Measurements from ENCODE around the gene TEX35.

Gene TEX35

DNA sequence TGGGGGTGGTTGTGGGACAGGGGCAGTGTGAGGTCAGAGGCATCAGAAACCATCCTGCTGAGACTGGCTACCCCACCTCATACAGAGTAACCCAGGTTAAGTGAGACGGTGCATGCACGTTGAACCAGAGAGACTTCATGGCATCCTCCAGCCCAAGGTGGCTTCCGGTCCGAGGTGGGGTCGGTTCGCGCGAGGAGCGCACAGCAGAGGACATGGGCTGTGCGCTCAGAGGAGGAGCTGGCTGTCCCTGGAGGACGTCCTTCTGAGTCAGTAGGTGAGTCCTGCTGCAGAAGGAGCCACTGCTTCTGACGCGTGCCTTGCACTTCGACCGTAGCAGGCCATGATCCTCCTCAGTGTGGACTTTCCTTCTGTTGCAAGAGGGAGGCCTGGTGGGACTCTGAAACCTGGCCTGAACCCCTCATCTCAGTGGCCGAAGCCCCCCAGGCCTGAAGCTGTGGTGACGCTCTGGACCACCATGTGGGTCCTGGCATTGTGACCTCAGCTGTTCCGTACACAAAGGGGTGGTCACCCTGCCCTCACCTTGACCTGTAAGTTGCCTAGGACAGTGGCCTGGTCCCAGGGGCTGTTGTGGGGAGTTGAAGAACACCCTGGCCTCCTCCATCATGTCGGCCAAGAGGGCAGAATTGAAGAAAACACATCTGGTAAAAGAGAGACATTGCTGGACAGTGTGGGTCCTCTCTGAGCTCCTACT, at the start of gene TEX35:
Gene TEX35 (plus strand): TSS at position 544 of the 712 bp plus-strand sequence. CDS start 80 bp downstream, at position 624.
- no peak for DNase-seq (ENCODE audit: low read depth)
- TF ChIP-seq, protein P1, sequence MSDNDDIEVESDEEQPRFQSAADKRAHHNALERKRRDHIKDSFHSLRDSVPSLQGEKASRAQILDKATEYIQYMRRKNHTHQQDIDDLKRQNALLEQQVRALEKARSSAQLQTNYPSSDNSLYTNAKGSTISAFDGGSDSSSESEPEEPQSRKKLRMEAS (IDR thresholded peaks at IDR 0.05; ENCODE audit: low read depth, low read length) = no peak
- TF ChIP-seq, protein P2, sequence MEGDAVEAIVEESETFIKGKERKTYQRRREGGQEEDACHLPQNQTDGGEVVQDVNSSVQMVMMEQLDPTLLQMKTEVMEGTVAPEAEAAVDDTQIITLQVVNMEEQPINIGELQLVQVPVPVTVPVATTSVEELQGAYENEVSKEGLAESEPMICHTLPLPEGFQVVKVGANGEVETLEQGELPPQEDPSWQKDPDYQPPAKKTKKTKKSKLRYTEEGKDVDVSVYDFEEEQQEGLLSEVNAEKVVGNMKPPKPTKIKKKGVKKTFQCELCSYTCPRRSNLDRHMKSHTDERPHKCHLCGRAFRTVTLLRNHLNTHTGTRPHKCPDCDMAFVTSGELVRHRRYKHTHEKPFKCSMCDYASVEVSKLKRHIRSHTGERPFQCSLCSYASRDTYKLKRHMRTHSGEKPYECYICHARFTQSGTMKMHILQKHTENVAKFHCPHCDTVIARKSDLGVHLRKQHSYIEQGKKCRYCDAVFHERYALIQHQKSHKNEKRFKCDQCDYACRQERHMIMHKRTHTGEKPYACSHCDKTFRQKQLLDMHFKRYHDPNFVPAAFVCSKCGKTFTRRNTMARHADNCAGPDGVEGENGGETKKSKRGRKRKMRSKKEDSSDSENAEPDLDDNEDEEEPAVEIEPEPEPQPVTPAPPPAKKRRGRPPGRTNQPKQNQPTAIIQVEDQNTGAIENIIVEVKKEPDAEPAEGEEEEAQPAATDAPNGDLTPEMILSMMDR (IDR thresholded peaks at IDR 0.05; ENCODE audit: low read depth, low read length) = no peak
- TF ChIP-seq POLR2A (IDR thresholded peaks at IDR 0.05; ENCODE audit: extremely low read depth, insufficient read length) (no peak), MYC (IDR thresholded peaks at IDR 0.05; ENCODE audit: low read depth, low read length) (no peak)
- no peak within 1 kb of the TSS for H3K4me3 ChIP-seq (ENCODE audit: low read depth, low read length)

DNA sequence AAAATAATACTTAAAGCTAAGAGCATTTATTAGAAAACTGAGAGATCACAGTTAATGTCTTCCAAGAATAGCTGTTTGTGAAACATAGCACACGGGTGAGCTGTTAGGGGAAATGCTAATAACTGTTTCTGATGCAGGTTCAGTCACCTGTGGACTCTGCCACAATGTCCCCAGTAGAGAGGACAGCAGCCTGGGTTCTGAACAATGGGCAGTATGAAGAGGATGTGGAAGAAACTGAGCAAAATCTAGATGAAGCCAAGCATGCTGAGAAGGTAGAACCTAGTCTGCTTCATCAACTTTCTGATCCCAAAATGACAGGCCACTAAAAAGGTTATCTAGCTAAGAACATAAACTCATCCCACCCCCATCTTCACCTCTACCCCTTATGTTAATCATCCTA, 48.8 kb upstream of the TEX35 start:
- no peak for TF ChIP-seq POLR2A (IDR thresholded peaks at IDR 0.05; ENCODE audit: extremely low read depth, insufficient read length)

GRCh38 chr1:178464566-178464965, 48.3 kb upstream of the TEX35 start:
- DNase-seq (ENCODE audit: low read depth) = no peak
- TF ChIP-seq MYC (IDR thresholded peaks at IDR 0.05; ENCODE audit: low read depth, low read length) = no peak
- TF ChIP-seq, protein P1 (IDR thresholded peaks at IDR 0.05; ENCODE audit: low read depth, low read length) = no peak
- TF ChIP-seq, protein P2 (IDR thresholded peaks at IDR 0.05; ENCODE audit: low read depth, low read length) = no peak
- TF ChIP-seq POLR2A (IDR thresholded peaks at IDR 0.05; ENCODE audit: extremely low read depth, insufficient read length) = no peak
- H3K4me3 ChIP-seq (ENCODE audit: low read depth, low read length) = no peak overlapping the region

More for the DNA sequence above, 48.8 kb upstream of the TEX35 start:
- DNase-seq (ENCODE audit: low read depth) = no peak
- no peak overlapping the region for H3K4me3 ChIP-seq (ENCODE audit: low read depth, low read length)

DNA sequence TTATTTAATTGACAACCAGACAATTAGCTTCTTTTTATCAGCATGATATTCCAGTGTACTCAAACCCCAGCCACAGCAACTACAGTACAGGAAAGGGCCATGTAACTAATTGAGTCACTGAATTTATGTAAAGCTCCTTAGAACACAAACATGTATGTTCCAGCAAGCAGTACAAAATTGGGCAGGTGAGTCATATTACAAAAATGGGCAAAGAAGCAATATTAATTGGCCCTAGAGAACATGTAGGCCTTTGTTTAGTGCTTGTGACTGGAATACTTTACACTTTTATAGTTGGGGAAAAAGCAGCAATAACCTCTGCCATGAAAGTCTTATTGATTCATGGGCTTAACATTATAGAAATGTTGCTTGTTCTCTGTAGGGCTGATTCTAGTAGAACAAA, 47.9 kb upstream of the TEX35 start:
- no peak overlapping the region for H3K4me3 ChIP-seq (ENCODE audit: low read depth, low read length)
- TF ChIP-seq, protein P1 (IDR thresholded peaks at IDR 0.05; ENCODE audit: low read depth, low read length) = no peak
- TF ChIP-seq POLR2A (IDR thresholded peaks at IDR 0.05; ENCODE audit: extremely low read depth, insufficient read length) (no peak), MYC (IDR thresholded peaks at IDR 0.05; ENCODE audit: low read depth, low read length) (no peak)
- TF ChIP-seq, protein P2 (IDR thresholded peaks at IDR 0.05; ENCODE audit: low read depth, low read length) = no peak
- DNase-seq (ENCODE audit: low read depth) = no peak

DNA sequence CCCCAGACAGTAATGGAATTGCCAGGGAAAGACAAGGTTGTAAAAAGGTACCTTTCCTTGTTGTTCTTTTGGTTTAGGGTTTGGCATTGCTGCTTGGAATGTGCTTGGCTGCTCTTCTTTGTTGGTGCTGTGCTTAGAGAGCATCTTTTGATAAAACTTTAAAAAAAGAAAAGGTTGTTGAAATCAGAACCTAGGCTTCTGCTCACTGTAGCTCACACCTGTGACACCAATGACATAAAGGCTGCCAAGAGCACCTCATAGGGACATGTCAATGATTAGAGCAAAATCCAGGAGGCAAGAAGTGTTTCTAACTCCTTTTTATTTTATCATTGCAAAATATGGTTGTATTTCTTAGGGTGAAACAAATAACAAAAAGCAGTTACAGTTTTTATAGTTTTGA, 45.1 kb upstream of the TEX35 start:
- no peak overlapping the region for H3K4me3 ChIP-seq (ENCODE audit: low read depth, low read length)
- DNase-seq (ENCODE audit: low read depth) = no peak
- TF ChIP-seq POLR2A (IDR thresholded peaks at IDR 0.05; ENCODE audit: extremely low read depth, insufficient read length) = no peak
- TF ChIP-seq, protein P2 (IDR thresholded peaks at IDR 0.05; ENCODE audit: low read depth, low read length) = no peak
- TF ChIP-seq MYC (IDR thresholded peaks at IDR 0.05; ENCODE audit: low read depth, low read length) = no peak

GRCh38 chr1:178470411-178470960, 42.4 kb upstream of the TEX35 start:
- TF ChIP-seq, protein P2 (IDR thresholded peaks at IDR 0.05; ENCODE audit: low read depth, low read length) = no peak
- TF ChIP-seq, protein P1 (IDR thresholded peaks at IDR 0.05; ENCODE audit: low read depth, low read length) = no peak
- TF ChIP-seq MYC (IDR thresholded peaks at IDR 0.05; ENCODE audit: low read depth, low read length) (no peak), POLR2A (IDR thresholded peaks at IDR 0.05; ENCODE audit: extremely low read depth, insufficient read length) (no peak)
- no peak for DNase-seq (ENCODE audit: low read depth)
- no peak overlapping the region for H3K4me3 ChIP-seq (ENCODE audit: low read depth, low read length)
